Measurements from ENCODE around the gene MFSD2B.

Gene MFSD2B

GRCh38 chr2:24052951-24053350 is 43.1 kb downstream of the MFSD2B start:
- DNase-seq, result no peak

GRCh38 chr2:24054366-24055010 is 44.6 kb downstream of the MFSD2B start:
- DNase-seq, result no peak

DNA sequence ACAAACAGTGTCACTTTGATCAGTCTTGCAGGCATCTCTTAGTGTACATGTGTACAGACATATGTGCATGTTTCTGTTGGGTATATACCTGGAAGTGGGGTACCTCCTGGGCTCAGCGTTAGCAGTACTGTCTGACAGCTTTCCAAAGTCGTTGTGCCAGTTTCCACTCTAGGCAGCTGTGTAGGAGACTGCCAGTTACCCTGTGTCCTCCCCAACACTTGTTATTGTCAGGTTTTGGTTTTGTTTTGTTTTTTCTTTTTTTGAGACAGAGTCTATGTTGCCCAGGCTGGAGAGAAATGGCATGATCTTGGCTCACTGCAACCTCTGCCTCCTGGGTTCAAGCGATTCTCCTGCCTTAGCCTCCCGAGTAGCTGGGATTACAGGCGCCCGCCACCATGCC is 45.9 kb downstream of the MFSD2B start:
- DNase-seq, result no peak

GRCh38 chr2:24058564-24059271 is 48.8 kb downstream of the MFSD2B start:
- no peak for DNase-seq

DNA sequence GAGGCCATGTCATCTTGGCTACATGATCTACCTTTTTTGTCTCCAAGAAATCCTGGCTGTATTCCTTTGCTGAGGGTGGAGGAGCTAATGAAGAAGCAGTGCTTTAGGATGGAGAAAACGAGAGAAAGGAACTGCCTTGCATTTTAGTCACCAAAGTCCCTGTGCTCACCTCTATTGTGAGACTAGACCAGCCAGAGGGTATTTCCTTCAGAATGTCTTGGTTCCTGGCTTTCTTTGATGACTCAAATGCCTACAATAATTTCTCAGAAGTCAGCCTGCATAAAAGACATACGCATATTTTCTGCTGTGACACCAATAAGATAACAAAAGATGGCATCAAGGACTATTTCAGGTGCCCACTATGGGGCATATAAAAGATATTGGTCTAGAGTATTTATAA is 55.5 kb downstream of the MFSD2B start:
- no peak for DNase-seq

DNA sequence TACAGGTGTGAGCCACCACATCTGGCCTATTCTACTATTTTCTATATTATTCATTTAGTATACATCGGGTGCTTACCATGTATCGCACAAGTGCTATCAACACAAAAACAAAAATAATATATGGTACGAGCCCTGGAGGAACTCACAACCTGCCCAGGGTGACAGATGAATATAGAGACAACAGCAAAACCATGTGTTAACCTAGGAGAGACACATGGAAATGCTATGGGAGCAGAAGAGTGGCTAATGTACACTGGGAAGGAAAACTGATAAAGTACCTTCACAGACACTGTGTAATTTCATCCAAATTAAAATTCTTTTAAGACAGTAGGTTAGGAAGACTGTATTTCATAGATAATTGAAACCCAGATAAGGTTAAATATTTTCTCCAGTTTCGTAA is 62.4 kb downstream of the MFSD2B start:
- no peak for DNase-seq

DNA sequence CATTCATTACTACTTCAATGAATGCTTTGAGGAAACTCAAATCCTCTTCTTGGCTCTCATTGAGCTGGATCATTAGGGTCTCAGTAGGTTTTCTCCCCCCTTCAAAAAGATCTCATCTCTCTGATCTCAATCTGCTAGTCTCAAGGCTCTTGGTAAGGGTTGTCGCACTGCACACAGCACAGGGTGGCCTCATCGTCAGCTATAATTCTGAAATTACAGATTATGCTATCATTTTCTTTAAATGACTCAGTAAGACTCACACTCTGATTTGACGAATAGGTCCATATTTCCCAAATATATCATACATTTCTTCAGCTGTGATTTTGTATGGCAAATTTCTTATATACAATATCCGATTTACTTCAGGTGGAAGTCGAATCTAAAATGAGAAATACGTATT is 63.9 kb downstream of the MFSD2B start:
- no peak for DNase-seq

DNA sequence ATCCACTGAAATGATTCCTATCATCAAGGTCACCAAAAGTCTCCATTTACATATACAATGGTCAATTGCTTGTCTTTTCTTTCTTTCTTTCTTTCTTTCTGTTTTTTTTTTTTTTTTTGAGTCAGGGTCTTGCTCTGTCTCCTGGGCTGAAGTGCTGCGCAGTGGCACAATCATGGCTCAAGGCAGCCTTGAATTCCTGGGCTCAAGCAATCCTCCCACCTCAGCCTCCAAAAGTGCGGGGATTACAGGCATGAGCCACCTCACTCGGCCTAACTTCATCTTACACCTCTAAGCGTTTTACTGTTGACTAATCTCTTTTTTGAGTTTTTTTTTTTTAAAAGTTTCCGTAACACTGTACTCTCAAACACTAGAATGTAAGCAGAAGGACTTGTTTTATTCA is 65.4 kb downstream of the MFSD2B start:
- DNase-seq, result no peak

All from midbrain (tissue), 1 donor.